HFF-Myc (cell line): Measurements from ENCODE around the gene FOXO4.
A peak's percentile ranks its signal among the peaks of the same experiment; 100 is the strongest.

Experiments
- DNase-seq: peaks from one replicate; pipeline ENCODE4 v3.0.0-alpha.2; 2011; ENCODE audit warnings: low read depth; ENCODE audit errors: extremely low read depth
- H3K4me3 ChIP-seq: replicated peaks from 2 replicates; pipeline ENCODE4 v1.5.1; 2011; ENCODE audit warnings: low read depth, mild to moderate bottlenecking, control low read depth, low read length
- CTCF ChIP-seq: IDR thresholded peaks from 2 replicates; pipeline ENCODE4 v1.5.1; 2012; ENCODE audit warnings: mild to moderate bottlenecking, low read depth, low read length, control low read depth; ENCODE audit errors: missing control alignments

Gene FOXO4

GRCh38 chrX:71082822-71083221 lies 12.8 kb upstream of the FOXO4 start:
- H3K4me3 ChIP-seq, result no peak overlapping the region
- no peak for DNase-seq
- no peak for TF ChIP-seq CTCF

GRCh38 chrX:71085900-71086299 lies 9.8 kb upstream of the FOXO4 start:
- H3K4me3 ChIP-seq, result no peak overlapping the region

GRCh38 chrX:71091263-71091662 lies 4.4 kb upstream of the FOXO4 start:
- H3K4me3 ChIP-seq, result no peak overlapping the region
- TF ChIP-seq CTCF, result no peak
- no peak for DNase-seq

More at GRCh38 chrX:71085900-71086299, 9.8 kb upstream of the FOXO4 start:
- no peak for DNase-seq
- TF ChIP-seq CTCF, result no peak

GRCh38 chrX:71095033-71095432 lies 618 bp upstream of the FOXO4 start:
- TF ChIP-seq CTCF, result no peak
- H3K4me3 ChIP-seq, result peak overlapping the region; percentile 53
- no peak for DNase-seq

GRCh38 chrX:71095981-71096759 lies 519 bp downstream of the FOXO4 start:
- DNase-seq, result no peak
- no peak for TF ChIP-seq CTCF
- H3K4me3 ChIP-seq, result peak overlapping the region; percentile 53

GRCh38 chrX:71096760-71097032 lies 1.0 kb downstream of the FOXO4 start:
- peak overlapping the region; percentile 53 for H3K4me3 ChIP-seq
- DNase-seq, result no peak
- TF ChIP-seq CTCF, result no peak

GRCh38 chrX:71098302-71098701 lies 2.7 kb downstream of the FOXO4 start:
- peak; percentile 51 for TF ChIP-seq CTCF
- no peak for DNase-seq
- no peak overlapping the region for H3K4me3 ChIP-seq
